Osteoblast (primary cell): ENCODE results near the gene CDH8. TPM values are rescaled to one million over a fixed set of nuclear protein-coding genes. Genes with fewer than 3 reads are reported as not detected.

ENCODE experiments used
- DNase-seq: peaks from one replicate; pipeline ENCODE4 v3.0.0; 2011; ENCODE audit warnings: low spot score, mixed read lengths; ENCODE audit not compliant: insufficient read length; ENCODE audit errors: missing footprints
- H2AFZ ChIP-seq: 2 replicates; pipeline ENCODE4 v1.6.0; 2011; ENCODE audit warnings: mild to moderate bottlenecking, low read length
- H3K27ac ChIP-seq: 2 replicates; pipeline ENCODE4 v1.5.1; 2011; ENCODE audit warnings: mild to moderate bottlenecking, low read depth, low read length, moderate library complexity
- H3K27me3 ChIP-seq: 2 replicates; pipeline ENCODE4 v1.6.0; 2012; ENCODE audit warnings: mild to moderate bottlenecking, control low read depth, inconsistent platforms, low read length, moderate library complexity; ENCODE audit not compliant: insufficient read depth
- H3K36me3 ChIP-seq: 2 replicates; pipeline ENCODE4 v1.5.1; 2011; ENCODE audit warnings: mild to moderate bottlenecking, low read length, control low read depth, moderate library complexity; ENCODE audit not compliant: insufficient read depth
- H3K4me1 ChIP-seq: 2 replicates; pipeline ENCODE4 v1.5.1; 2011; ENCODE audit warnings: mild to moderate bottlenecking, low read length, control low read depth, moderate library complexity; ENCODE audit not compliant: insufficient read depth
- H3K4me2 ChIP-seq: 2 replicates; pipeline ENCODE4 v1.6.0; 2011; ENCODE audit warnings: mild to moderate bottlenecking, low read length; ENCODE audit not compliant: insufficient read depth
- H3K4me3 ChIP-seq: fragments of 200-600 bp; sonication (generic); 3 replicates; pipeline ENCODE4 v1.5.1; 2012; ENCODE audit warnings: mild to moderate bottlenecking, low read length, inconsistent platforms; ENCODE audit not compliant: insufficient read depth
- H3K79me2 ChIP-seq: 2 replicates; pipeline ENCODE4 v1.6.0; 2012; ENCODE audit warnings: mild to moderate bottlenecking, low read length, control low read depth, inconsistent platforms; ENCODE audit not compliant: insufficient read depth
- H3K9me3 ChIP-seq: 2 replicates; pipeline ENCODE4 v1.5.1; 2011; ENCODE audit warnings: low read depth, low read length, control low read depth
- H4K20me1 ChIP-seq: 2 replicates; pipeline ENCODE4 v1.6.0; 2012; ENCODE audit warnings: mild to moderate bottlenecking, low read length, control low read depth; ENCODE audit not compliant: insufficient read depth
- CTCF ChIP-seq: IDR thresholded peaks from 2 replicates; pipeline ENCODE4 v1.5.1; 2011; ENCODE audit warnings: mild to moderate bottlenecking, low read depth, low read length, moderate library complexity; ENCODE audit errors: extremely low read depth
- total RNA-seq: library from RNA; depleted of rRNA; stranded (reverse); fragments of >200 nt; gene quantifications from 2 replicates; pipeline ENCODE4 v1.2.3, GENCODE V29; 2012

CDH8 gene
- total RNA-seq, 1 donor = not detected

GRCh38 chr16:62058412-62058811, 22.2 kb upstream of the CDH8 start:
- H3K4me2 ChIP-seq = no peak overlapping the region
- DNase-seq = no peak
- H3K79me2 ChIP-seq = no peaks in the 10 kb centered on the region
- TF ChIP-seq CTCF = no peak
- H3K27ac ChIP-seq = no peak overlapping the region
- no peaks in the 10 kb centered on the region for H3K27me3 ChIP-seq
- peaks cover 2% of the 10 kb centered on the region for H3K9me3 ChIP-seq
- H4K20me1 ChIP-seq = no peaks in the 10 kb centered on the region
- H3K4me3 ChIP-seq = no peak overlapping the region
- H2AFZ ChIP-seq = no peak overlapping the region
- H3K36me3 ChIP-seq = no peaks in the 10 kb centered on the region
- no peaks in the 10 kb centered on the region for H3K4me1 ChIP-seq

- Histone ChIP-seq H3K27ac (no peak overlapping the region), H4K20me1 (no peaks in the 10 kb centered on the region), H3K27me3 (no peaks in the 10 kb centered on the region), H3K4me3 (no peak overlapping the region), H3K9me3 (peaks cover 3% of the 10 kb centered on the region), H2AFZ (no peak overlapping the region), H3K4me1 (no peaks in the 10 kb centered on the region), H3K36me3 (no peaks in the 10 kb centered on the region), H3K4me2 (no peak overlapping the region), H3K79me2 (no peaks in the 10 kb centered on the region)
- TF ChIP-seq CTCF = no peak
- no peak for DNase-seq
Observed at GRCh38 chr16:62051942-62052341, 15.7 kb upstream of the CDH8 start.

- H3K4me2 ChIP-seq = no peak overlapping the region
- no peaks in the 10 kb centered on the region for H4K20me1 ChIP-seq
Observed at GRCh38 chr16:62050793-62051192, 14.6 kb upstream of the CDH8 start.

GRCh38 chr16:62046801-62047200, 10.6 kb upstream of the CDH8 start:
- H3K9me3 ChIP-seq = no peaks in the 10 kb centered on the region
- no peak for TF ChIP-seq CTCF
- DNase-seq = no peak
- no peak overlapping the region for H3K4me3 ChIP-seq
- H2AFZ ChIP-seq = no peak overlapping the region
- no peaks in the 10 kb centered on the region for H3K27me3 ChIP-seq
- H3K79me2 ChIP-seq = no peaks in the 10 kb centered on the region
- no peak overlapping the region for H3K27ac ChIP-seq
- H3K4me1 ChIP-seq = no peaks in the 10 kb centered on the region
- no peaks in the 10 kb centered on the region for H3K36me3 ChIP-seq
- no peak overlapping the region for H3K4me2 ChIP-seq
- H4K20me1 ChIP-seq = no peaks in the 10 kb centered on the region

More at GRCh38 chr16:62050793-62051192, 14.6 kb upstream of the CDH8 start:
- Histone ChIP-seq H3K27me3 (no peaks in the 10 kb centered on the region), H3K27ac (no peak overlapping the region), H3K9me3 (peaks cover 3% of the 10 kb centered on the region), H3K36me3 (no peaks in the 10 kb centered on the region), H3K79me2 (no peaks in the 10 kb centered on the region), H3K4me3 (no peak overlapping the region), H2AFZ (no peak overlapping the region), H3K4me1 (no peaks in the 10 kb centered on the region)
- TF ChIP-seq CTCF = no peak
- DNase-seq = no peak
